Hepatocyte (in vitro differentiated cells): ENCODE data around the gene UTS2R. TPM values are rescaled to one million over a fixed set of nuclear protein-coding genes. Genes with fewer than 3 reads are reported as not detected.

Source experiments
- DNase-seq: peaks from one replicate; pipeline ENCODE4 v3.0.0-alpha.2; 2016; ENCODE audit warnings: low spot score
- H2AFZ ChIP-seq: fragments of 200-600 bp; sonication (generic); 2 replicates; pipeline ENCODE4 v1.6.0; 2016; ENCODE audit warnings: antibody characterized with exemption, mild to moderate bottlenecking
- H3K27ac ChIP-seq: fragments of 200-600 bp; sonication (generic); 2 replicates; pipeline ENCODE4 v1.5.1; 2016; ENCODE audit warnings: mild to moderate bottlenecking
- H3K27me3 ChIP-seq: fragments of 200-600 bp; sonication (generic); 2 replicates; pipeline ENCODE4 v1.6.1; 2016
- H3K36me3 ChIP-seq: fragments of 200-600 bp; sonication (generic); replicated peaks from 2 replicates; pipeline ENCODE4 v1.5.1; 2016; ENCODE audit warnings: low read depth; ENCODE audit not compliant: insufficient read depth
- H3K4me1 ChIP-seq: fragments of 200-600 bp; sonication (generic); 2 replicates; pipeline ENCODE4 v1.5.1; 2016; ENCODE audit warnings: mild to moderate bottlenecking, moderate library complexity; ENCODE audit not compliant: insufficient read depth
- H3K4me2 ChIP-seq: fragments of 200-600 bp; sonication (generic); 2 replicates; pipeline ENCODE4 v1.6.0; 2016
- H3K4me3 ChIP-seq: fragments of 200-600 bp; sonication (generic); 2 replicates; pipeline ENCODE4 v1.5.1; 2016; ENCODE audit warnings: mild to moderate bottlenecking
- H3K79me2 ChIP-seq: fragments of 200-600 bp; sonication (generic); 2 replicates; pipeline ENCODE4 v1.6.0; 2017; ENCODE audit warnings: mild to moderate bottlenecking
- H3K9me2 ChIP-seq: fragments of 200-600 bp; sonication (generic); replicated peaks from 2 replicates; pipeline ENCODE4 v1.6.0; 2017; ENCODE audit warnings: mild to moderate bottlenecking; ENCODE audit not compliant: insufficient read depth
- H3K9me3 ChIP-seq: fragments of 200-600 bp; sonication (generic); 2 replicates; pipeline ENCODE4 v1.5.1; 2016; ENCODE audit warnings: low read depth, mild to moderate bottlenecking
- H4K20me1 ChIP-seq: fragments of 200-600 bp; sonication (generic); 2 replicates; pipeline ENCODE4 v1.6.0; 2016; ENCODE audit warnings: mild to moderate bottlenecking; ENCODE audit not compliant: insufficient read depth, poor library complexity, severe bottlenecking
- EZH2 ChIP-seq: fragments of 200-600 bp; sonication (generic); IDR thresholded peaks from 2 replicates; pipeline ENCODE4 v1.6.1; 2016; ENCODE audit warnings: antibody characterized with exemption, mild to moderate bottlenecking, borderline replicate concordance
- EZH2phosphoT487 ChIP-seq: fragments of 200-600 bp; sonication (generic); IDR thresholded peaks from one replicate; pipeline ENCODE4 v1.6.1; 2018; ENCODE audit warnings: antibody characterized with exemption, mild to moderate bottlenecking, low read depth, moderate library complexity; ENCODE audit not compliant: unreplicated experiment, severe bottlenecking
- whole genome bisulfite sequencing: methylation state at CpG from one replicate; pipeline ENCODE4 v1.1.6; 2016; ENCODE audit warnings: low lambda C conversion rate; ENCODE audit errors: missing lambda C conversion rate; 5-methylcytosine and 5-hydroxymethylcytosine counted together
- polyA plus RNA-seq: library from polyadenylated mRNA; unstranded; fragments of >200 nt; fragmentation: Nextera tagmentation; extraction: Ambion mirVana; gene quantifications from 2 replicates; pipeline ENCODE4 v1.2.1, GENCODE V29; 2016
- total RNA-seq: library from RNA; depleted of rRNA; stranded (reverse); fragments of >200 nt; gene quantifications from 2 replicates; pipeline ENCODE4 v1.2.3, GENCODE V29; 2014
- TF ChIP-seq, protein P1 (sequence below): fragments of 200-600 bp; sonication (generic); IDR thresholded peaks from 2 replicates; pipeline ENCODE4 v1.5.1; 2016; ENCODE audit warnings: antibody characterized with exemption, mild to moderate bottlenecking; ENCODE audit not compliant: poor library complexity

Gene UTS2R
- total and polyA plus RNA-seq, 2 experiments from 2014 or later, result 0.10 TPM; not detected in 1

DNA sequence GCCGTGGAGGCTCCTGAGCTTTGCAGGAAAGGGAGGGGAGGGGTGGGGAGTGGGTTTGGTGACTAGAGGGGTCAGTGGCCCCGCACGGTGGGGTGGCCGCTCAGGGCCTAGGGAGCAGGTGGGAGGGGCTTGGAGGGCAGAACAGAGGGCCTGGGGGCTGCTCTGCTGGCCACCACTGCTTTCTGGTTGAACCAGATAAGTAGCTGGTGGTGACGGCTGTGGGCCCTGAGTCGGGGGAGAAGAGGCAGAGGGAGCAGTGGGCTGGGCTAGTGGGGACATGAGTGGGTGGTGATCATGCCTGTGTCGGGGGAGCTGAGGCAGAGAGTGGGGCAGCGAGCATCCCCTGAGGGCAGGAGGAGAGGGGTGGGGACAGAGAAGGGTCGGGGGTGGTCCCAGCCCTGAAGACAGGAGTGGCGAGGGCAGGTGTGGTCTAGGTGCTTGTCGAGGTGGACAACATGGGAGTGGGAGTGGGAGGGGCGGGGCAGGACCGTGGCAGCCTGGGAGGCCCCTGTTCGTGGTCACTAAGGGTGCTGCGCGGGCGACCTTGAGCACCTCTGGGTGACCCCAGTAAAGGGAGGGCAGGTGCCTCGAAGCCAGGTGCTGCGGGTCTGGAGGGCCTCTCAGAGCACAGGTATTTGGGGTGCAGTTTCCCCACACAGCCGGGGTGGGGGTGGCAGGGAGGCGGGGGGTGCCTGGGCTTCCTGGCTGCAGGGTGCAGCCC is 47.9 kb upstream of the UTS2R start:
- WGBS, result 87% methylated on average over 9 of the region's 21 CpGs
- H3K4me2 ChIP-seq, result no peak overlapping the region
- H3K4me1 ChIP-seq, result peaks cover 14% of the 10 kb centered on the region
- TF ChIP-seq EZH2 (no peak), EZH2phosphoT487 (no peak)
- TF ChIP-seq, protein P1, sequence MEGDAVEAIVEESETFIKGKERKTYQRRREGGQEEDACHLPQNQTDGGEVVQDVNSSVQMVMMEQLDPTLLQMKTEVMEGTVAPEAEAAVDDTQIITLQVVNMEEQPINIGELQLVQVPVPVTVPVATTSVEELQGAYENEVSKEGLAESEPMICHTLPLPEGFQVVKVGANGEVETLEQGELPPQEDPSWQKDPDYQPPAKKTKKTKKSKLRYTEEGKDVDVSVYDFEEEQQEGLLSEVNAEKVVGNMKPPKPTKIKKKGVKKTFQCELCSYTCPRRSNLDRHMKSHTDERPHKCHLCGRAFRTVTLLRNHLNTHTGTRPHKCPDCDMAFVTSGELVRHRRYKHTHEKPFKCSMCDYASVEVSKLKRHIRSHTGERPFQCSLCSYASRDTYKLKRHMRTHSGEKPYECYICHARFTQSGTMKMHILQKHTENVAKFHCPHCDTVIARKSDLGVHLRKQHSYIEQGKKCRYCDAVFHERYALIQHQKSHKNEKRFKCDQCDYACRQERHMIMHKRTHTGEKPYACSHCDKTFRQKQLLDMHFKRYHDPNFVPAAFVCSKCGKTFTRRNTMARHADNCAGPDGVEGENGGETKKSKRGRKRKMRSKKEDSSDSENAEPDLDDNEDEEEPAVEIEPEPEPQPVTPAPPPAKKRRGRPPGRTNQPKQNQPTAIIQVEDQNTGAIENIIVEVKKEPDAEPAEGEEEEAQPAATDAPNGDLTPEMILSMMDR, result no peak
- no peaks in the 10 kb centered on the region for H4K20me1 ChIP-seq
- H3K27me3 ChIP-seq, result no peaks in the 10 kb centered on the region
- no peak overlapping the region for H2AFZ ChIP-seq
- no peaks in the 10 kb centered on the region for H3K9me2 ChIP-seq
- no peak overlapping the region for H3K27ac ChIP-seq
- no peak overlapping the region for H3K4me3 ChIP-seq
- no peaks in the 10 kb centered on the region for H3K79me2 ChIP-seq
- no peaks in the 10 kb centered on the region for H3K36me3 ChIP-seq
- H3K9me3 ChIP-seq, result no peaks in the 10 kb centered on the region
- DNase-seq, result no peak

DNA sequence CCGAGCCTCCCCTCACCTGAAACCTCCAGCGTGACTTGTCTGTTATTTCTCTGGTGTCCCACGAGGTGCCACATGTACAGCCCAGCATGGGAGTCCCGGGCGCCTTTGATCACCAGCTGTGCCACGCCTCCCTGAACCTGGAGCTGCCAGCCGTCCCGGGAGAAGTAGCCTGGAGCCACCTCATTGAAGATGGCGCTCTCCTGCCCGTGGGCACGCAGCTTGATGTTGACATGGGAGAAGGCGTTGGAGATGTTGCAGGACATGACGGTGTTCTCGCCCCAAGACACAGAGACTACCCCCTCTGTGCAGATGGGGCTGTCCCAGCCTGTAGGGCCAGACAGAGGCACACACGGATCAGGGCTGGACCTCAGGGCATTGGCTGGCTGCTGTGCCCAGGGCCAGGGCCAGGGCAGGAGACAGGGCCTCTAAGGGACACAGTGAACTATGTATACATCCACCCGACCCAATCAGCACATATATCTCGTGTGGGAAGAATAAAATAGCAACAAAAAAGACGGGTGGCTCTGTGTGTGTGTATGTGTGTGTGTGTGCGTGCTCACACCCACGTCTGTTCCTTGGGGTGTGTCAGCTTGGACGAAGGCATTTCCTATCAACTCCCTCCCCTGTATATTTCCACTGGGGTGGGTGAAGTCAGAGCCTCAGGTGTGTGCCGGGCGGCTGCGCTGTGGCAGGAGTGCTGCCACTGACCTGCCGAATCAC is 46.8 kb upstream of the UTS2R start:
- Histone ChIP-seq H3K4me1 (peaks cover 24% of the 10 kb centered on the region), H3K27ac (no peak overlapping the region), H3K4me3 (no peak overlapping the region), H3K27me3 (no peaks in the 10 kb centered on the region), H3K4me2 (no peak overlapping the region), H3K79me2 (no peaks in the 10 kb centered on the region), H3K9me3 (no peaks in the 10 kb centered on the region), H3K36me3 (no peaks in the 10 kb centered on the region), H4K20me1 (no peaks in the 10 kb centered on the region), H2AFZ (no peak overlapping the region), H3K9me2 (no peaks in the 10 kb centered on the region)
- DNase-seq, result no peak
- WGBS, result 73% methylated on average over 22 of the region's 25 CpGs
- TF ChIP-seq, protein P1, result no peak
- no peak for TF ChIP-seq EZH2
- no peak for TF ChIP-seq EZH2phosphoT487

DNA sequence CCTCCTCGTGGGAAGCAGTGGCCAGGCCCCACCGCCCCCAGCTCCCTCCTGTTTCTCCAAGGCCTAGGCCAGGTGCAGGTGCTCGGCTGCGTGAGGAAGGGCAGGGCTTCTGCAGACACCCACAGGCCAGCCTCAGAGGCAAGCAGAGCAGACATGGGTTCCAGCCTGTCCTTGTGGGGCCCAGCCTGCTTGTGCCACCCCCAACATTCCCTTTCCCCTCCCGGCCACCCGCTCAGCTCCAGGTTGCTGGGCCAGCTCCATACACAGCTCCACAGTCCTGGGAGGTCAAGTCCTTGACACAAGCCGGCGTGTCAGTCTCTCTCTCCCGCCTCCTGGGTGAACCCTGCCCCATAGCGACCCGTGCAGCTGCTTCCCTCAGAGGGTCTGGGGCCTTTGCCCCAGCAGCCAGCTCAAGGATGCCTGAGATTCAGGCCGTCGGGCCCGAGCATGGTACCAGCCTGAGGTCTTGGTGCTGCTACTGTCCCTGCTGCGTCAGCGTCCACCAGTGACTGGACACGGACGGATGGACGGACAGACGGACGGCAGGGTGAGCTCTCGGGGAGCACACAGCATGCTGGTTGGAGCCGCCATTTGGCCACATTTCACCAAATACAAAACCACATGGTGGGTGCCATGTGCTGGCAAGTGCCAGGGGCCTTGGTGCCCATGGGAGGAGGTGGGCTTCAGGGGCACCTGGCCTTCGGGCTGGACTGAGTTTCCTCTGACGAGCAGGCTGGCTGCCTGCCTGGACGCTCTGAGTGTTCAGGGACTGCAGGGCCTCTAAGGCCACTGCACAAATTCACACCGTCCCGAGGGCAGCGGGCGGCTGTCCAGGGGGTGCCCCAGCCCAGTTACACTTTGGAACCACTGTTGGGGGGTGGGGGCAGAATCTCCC is 46.0 kb upstream of the UTS2R start:
- no peaks in the 10 kb centered on the region for H3K36me3 ChIP-seq
- H3K4me2 ChIP-seq, result no peak overlapping the region
- no peak overlapping the region for H3K4me3 ChIP-seq
- H3K9me3 ChIP-seq, result no peaks in the 10 kb centered on the region
- H2AFZ ChIP-seq, result no peak overlapping the region
- peaks cover 32% of the 10 kb centered on the region for H3K4me1 ChIP-seq
- H3K9me2 ChIP-seq, result no peaks in the 10 kb centered on the region
- no peaks in the 10 kb centered on the region for H3K79me2 ChIP-seq
- no peaks in the 10 kb centered on the region for H4K20me1 ChIP-seq
- 86% methylated on average over 30 of the region's 30 CpGs for WGBS
- no peak for DNase-seq
- H3K27me3 ChIP-seq, result no peaks in the 10 kb centered on the region
- TF ChIP-seq, protein P1, result no peak
- TF ChIP-seq EZH2phosphoT487, result no peak
- H3K27ac ChIP-seq, result no peak overlapping the region
